Gastroesophageal sphincter (tissue), 4 donors: ENCODE data around the gene HDAC10. TPM values are rescaled to one million over a fixed set of nuclear protein-coding genes. Genes with fewer than 3 reads are reported as not detected.

Source experiments
- ATAC-seq: fragments of 150-250 bp; one replicate; pipeline ENCODE4 v1.9.1; 2016; ENCODE audit warnings: mild to moderate bottlenecking, moderate library complexity
- H3K27ac ChIP-seq, 4 donors: fragments of 200-600 bp; sonication (generic) in 3 of 4; 1 replicate in 3 of 4; 2 replicates in 1 of 4; pipeline ENCODE4 v1.5.1; 2016 to 2019
- H3K27me3 ChIP-seq: fragments of 200-600 bp; sonication (generic); one replicate; pipeline ENCODE4 v1.5.1; 2019
- H3K36me3 ChIP-seq, 2 donors: fragments of 200-600 bp; sonication (generic); one replicate each; pipeline ENCODE4 v1.5.1; 2019; ENCODE audit warnings: control low read depth in 1 of 2
- H3K4me1 ChIP-seq, 3 donors: fragments of 200-600 bp; sonication (generic); 1 replicate in 2 of 3; 2 replicates in 1 of 3; pipeline ENCODE4 v1.5.1; 2016 to 2019; ENCODE audit warnings: control low read depth in 2 of 3
- H3K4me3 ChIP-seq, 2 donors: fragments of 200-600 bp; sonication (generic); one replicate each; pipeline ENCODE4 v1.5.1; 2019; ENCODE audit warnings: mild to moderate bottlenecking in 1 of 2, moderate library complexity in 1 of 2
- H3K9me3 ChIP-seq, 3 donors: fragments of 200-600 bp; sonication (generic); one replicate each; pipeline ENCODE4 v1.5.1; 2017 to 2019; ENCODE audit warnings: control low read depth in 2 of 3
- EP300 ChIP-seq: sonication (generic); formaldehyde crosslinking; IDR thresholded peaks from one replicate; pipeline ENCODE4 v1.6.1; 2017; ENCODE audit warnings: antibody characterized with exemption, mild to moderate bottlenecking
- POLR2A ChIP-seq, 2 donors: fragments of 450-650 bp; IDR thresholded peaks; one replicate each; pipeline ENCODE4 v1.6.1; 2017; ENCODE audit warnings: antibody characterized with exemption in 2 of 2, mild to moderate bottlenecking in 2 of 2, moderate library complexity in 1 of 2
- POLR2AphosphoS5 ChIP-seq: sonication (generic); formaldehyde crosslinking; IDR thresholded peaks from one replicate; pipeline ENCODE4 v1.6.1; 2017; ENCODE audit warnings: antibody characterized with exemption
- WGBS, 2 donors: methylation state at CpG; one replicate each; pipeline ENCODE4 v1.1.5; 2018; ENCODE audit warnings: low coverage in 1 of 2; 5-methylcytosine and 5-hydroxymethylcytosine counted together
- total RNA-seq, 4 donors: library from RNA; depleted of rRNA; stranded (reverse); fragments of >200 nt; gene quantifications; one replicate each; pipeline ENCODE4 v1.1.0, GENCODE V29; 2016
- TF ChIP-seq, protein P1 (sequence below), 4 experiments: fragments of 200-600 bp in 2 of 4; fragments of 450-650 bp in 2 of 4; sonication (generic) in 1 of 4; IDR thresholded peaks; one replicate each; pipeline ENCODE4 v1.5.1; 2017 to 2019; ENCODE audit warnings: antibody characterized with exemption in 4 of 4, mild to moderate bottlenecking in 2 of 4, moderate library complexity in 2 of 4

HDAC10 gene
- total RNA-seq, 4 donors from 2014 or later, result 9.4 to 24.7 (median 12.5) TPM

DNA sequence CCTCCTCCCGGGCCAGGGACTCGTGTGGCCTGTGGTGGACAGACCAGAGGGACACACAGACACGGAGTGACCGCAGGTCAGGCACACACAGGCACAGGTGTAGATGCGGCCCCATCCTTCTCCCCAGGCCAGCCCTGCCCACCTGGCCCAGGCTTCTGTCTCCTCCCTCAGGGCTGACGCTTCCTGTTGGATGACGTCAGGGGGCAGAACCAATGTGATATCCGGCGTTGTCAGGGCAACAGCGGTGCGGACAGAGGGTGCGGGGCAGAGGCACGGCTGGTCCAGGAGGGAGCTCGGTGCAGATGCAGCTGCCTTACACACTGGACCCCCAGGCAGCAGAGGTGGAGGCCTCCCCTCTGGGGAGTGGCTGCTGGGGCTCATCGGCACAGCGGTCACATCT lies 3.3 kb downstream of the HDAC10 start:
- H3K27me3 ChIP-seq, result no peaks in the 10 kb centered on the region
- peaks cover 0 to 86% (median 37%) of the 10 kb centered on the region in 3 donors for H3K4me1 ChIP-seq
- H3K4me3 ChIP-seq, result no peak overlapping the region
- TF ChIP-seq, protein P1, sequence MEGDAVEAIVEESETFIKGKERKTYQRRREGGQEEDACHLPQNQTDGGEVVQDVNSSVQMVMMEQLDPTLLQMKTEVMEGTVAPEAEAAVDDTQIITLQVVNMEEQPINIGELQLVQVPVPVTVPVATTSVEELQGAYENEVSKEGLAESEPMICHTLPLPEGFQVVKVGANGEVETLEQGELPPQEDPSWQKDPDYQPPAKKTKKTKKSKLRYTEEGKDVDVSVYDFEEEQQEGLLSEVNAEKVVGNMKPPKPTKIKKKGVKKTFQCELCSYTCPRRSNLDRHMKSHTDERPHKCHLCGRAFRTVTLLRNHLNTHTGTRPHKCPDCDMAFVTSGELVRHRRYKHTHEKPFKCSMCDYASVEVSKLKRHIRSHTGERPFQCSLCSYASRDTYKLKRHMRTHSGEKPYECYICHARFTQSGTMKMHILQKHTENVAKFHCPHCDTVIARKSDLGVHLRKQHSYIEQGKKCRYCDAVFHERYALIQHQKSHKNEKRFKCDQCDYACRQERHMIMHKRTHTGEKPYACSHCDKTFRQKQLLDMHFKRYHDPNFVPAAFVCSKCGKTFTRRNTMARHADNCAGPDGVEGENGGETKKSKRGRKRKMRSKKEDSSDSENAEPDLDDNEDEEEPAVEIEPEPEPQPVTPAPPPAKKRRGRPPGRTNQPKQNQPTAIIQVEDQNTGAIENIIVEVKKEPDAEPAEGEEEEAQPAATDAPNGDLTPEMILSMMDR (IDR thresholded peaks at IDR 0.05), result no peak
- TF ChIP-seq EP300 (no peak), POLR2AphosphoS5 (no peak), POLR2A (IDR thresholded peaks at IDR 0.05) (no peak)
- H3K36me3 ChIP-seq, result peaks cover 0 to 26% of the 10 kb centered on the region in 2 donors
- no CpG with 5 or more reads among the region's 16 CpGs for WGBS, 2 donors
- no peak for ATAC-seq
- H3K27ac ChIP-seq, result no peak overlapping the region
- no peaks in the 10 kb centered on the region for H3K9me3 ChIP-seq

DNA sequence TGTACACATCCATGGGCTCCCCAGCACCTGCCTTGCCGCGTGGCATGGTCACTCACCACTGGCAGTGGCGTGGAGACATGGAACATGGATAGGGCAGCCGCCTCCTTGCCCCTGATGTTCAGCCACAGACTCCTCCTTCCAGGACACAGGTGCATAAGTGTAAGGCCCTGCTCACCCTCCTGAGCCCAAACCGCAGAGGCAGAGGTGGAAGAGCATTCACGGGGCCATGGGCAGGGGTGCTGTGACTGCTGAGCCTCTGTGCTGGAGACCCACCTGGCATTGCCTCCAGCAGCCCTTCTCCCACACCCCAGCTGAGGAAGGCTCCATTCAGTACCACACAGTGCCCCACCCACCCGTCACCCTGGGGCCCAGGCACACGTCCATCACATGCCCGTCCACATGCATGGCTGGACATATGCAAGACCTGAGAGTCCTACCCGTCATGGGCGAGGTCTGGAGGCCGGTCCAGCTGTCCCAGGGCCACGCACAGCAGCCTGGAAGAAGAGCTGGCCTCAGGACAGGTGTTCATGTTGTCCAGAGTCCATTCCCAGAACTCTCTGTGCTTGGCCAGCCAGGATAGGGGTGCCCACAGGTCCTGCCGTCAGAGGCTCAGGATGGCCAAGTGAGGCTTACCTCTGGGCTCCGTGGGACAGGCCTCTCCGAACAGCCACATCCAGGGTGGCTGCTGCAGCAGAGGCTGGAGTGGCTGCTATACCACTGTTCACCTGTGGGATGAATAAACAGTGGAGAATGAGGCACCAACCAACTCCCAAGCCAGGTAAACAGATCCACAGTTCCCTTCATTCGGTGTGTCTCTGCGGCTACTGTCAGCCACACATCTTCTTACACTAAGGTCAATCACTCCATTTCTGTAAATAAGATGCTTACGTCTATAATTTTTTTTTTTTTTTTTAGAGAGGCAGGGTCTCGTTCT lies 4.6 kb downstream of the HDAC10 start:
- Histone ChIP-seq H3K4me3 (peak overlapping the region in 1 of 2 donors; percentile 92), H3K27me3 (no peaks in the 10 kb centered on the region), H3K36me3 (peaks cover 0 to 26% of the 10 kb centered on the region in 2 donors), H3K4me1 (peaks cover 0 to 89% (median 47%) of the 10 kb centered on the region in 3 donors), H3K27ac (peak overlapping the region in 2 of 4 donors; percentile 95 to 96), H3K9me3 (no peaks in the 10 kb centered on the region)
- no peak for ATAC-seq
- WGBS, 2 donors, result 62 to 77% methylated on average over 6 to 7 of the region's 20 CpGs
- TF ChIP-seq, protein P1 (IDR thresholded peaks at IDR 0.05), result no peak
- TF ChIP-seq POLR2AphosphoS5 (no peak), EP300 (no peak), POLR2A (IDR thresholded peaks at IDR 0.05) (no peak)

DNA sequence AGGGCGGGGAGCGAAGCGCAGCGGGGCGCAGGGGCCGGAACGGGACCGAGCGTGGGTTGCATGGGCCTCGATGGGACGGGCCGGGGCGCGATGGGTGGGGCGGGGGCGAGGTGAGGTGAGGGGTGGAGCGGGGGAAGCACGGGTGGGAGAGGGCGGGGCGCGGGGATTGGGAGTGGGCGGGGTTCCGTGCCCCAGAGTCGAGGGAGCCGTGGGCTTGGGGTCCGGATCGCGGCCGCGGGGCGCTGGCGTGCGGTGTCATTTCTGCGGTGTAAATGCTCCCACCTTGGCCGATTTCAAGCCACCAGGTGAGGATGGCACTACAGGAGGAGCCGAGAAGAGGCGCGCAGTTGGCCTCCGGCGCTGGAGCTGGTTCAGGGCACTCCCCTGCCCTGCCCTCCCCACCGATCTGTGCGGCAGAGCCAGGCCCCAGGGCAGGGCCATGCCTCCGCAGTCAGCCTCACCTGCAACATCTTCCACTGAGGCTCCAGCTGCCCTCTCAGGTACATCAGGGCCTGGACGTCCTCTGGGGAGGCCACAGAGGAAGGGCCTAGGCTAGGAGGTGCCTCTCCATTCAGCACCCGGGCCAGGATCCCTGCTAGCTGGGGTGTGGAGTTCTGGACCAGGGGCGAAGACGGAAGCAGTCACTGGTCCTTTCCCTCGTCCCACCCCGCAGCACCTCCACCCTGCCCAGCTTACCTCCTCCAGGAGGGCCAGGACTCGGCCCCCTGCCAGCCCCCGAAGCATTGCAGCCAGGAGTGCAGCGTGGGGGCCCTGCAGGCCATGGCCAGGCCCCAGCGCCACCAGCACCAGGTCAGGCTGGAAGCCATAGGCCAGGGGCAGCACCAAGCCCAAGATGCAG lies 5.6 kb downstream of the HDAC10 start:
- ATAC-seq, result no peak

DNA sequence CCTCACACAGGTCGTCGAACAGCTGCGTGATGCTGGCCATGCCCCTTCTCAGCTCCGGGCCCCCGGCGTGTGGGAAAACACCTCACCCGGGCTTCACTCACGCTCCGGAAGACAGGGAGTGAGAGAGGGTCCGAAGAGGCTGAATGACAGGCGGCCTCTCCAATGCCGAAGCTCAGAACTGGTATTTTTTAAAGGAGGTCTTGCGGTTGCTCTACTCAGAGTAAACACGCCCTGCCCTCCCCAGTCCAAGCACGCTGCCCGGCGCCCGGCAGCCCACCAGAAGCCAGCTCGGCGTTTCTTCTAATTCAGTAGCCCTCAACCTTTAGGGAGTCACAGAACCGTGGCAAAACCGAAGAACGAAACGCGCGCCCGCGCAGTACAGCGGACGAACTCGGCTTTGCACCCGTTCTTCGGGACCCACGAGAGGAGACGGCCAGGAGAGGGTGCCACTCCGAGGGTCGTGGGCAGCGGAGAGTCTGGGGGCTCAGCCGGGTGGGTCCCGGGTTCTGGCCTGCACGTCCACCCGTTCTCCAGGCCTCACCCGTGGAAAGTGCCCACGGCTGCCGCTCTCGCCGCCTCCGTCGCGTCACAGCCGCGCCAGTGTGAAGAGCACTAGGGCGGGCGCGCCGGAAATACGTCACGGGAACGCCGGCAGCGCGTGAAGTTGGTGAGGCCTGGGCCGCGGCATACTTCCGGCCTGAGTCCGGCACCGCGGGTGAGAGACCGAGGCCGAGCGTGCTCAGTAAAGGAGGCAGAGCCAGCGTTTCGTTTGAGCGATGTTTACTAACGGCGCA lies 6.4 kb downstream of the HDAC10 start, which contains the start of gene TUBGCP6:
TSS of gene TUBGCP6 (minus strand) at position 604 of the 794 bp plus-strand sequence. CDS start at position 40, 564 bp downstream.
- peak; percentile 95 for ATAC-seq
- peaks cover 0 to 83% (median 34%) of the 10 kb centered on the region in 3 donors for H3K4me1 ChIP-seq
- H3K9me3 ChIP-seq, result no peaks in the 10 kb centered on the region
- H3K27ac ChIP-seq, result peak within 1 kb of the TSS; percentile 86 to 96 (median 92)
- 0% methylated on average over 1 of the region's 76 CpGs; no CpG with 5 or more reads in 1 of the 2 donors for WGBS, 2 donors
- peaks cover 0 to 37% of the 10 kb centered on the region in 2 donors for H3K36me3 ChIP-seq
- TF ChIP-seq EP300, result no peak
- TF ChIP-seq POLR2A (IDR thresholded peaks at IDR 0.05), result peak; percentile 83 to 85
- TF ChIP-seq, protein P1 (IDR thresholded peaks at IDR 0.05), result peak in 3 of 4 experiments; percentile 47 to 58 (median 48)
- TF ChIP-seq POLR2AphosphoS5, result peak; percentile 96
- H3K4me3 ChIP-seq, result peak within 1 kb of the TSS; percentile 84 to 92
- no peaks in the 10 kb centered on the region for H3K27me3 ChIP-seq

More for the DNA sequence above, 5.6 kb downstream of the HDAC10 start:
- Histone ChIP-seq H3K4me1 (peaks cover 0 to 89% (median 42%) of the 10 kb centered on the region in 3 donors), H3K9me3 (no peaks in the 10 kb centered on the region), H3K27me3 (no peaks in the 10 kb centered on the region), H3K36me3 (peaks cover 0 to 28% of the 10 kb centered on the region in 2 donors), H3K27ac (peak overlapping the region; percentile 86 to 96 (median 92)), H3K4me3 (peak overlapping the region; percentile 84 to 92)
- WGBS, 2 donors, result 1% methylated on average over 16 of the region's 53 CpGs; no CpG with 5 or more reads in 1 of the 2 donors
- TF ChIP-seq EP300 (no peak), POLR2AphosphoS5 (no peak), POLR2A (IDR thresholded peaks at IDR 0.05) (peak in 1 of 2 donors; percentile 12)
- TF ChIP-seq, protein P1 (IDR thresholded peaks at IDR 0.05), result no peak
